ENCODE data around the gene SLMAP.

- no peak for TF ChIP-seq CTCF (conservative IDR thresholded peaks at IDR 0.05; ENCODE audit: low read depth in 2 of 2)
- no peak for TF ChIP-seq EZH2 (IDR thresholded peaks at IDR 0.05; ENCODE audit: low read depth, unreplicated experiment)
- TF ChIP-seq, protein P1, sequence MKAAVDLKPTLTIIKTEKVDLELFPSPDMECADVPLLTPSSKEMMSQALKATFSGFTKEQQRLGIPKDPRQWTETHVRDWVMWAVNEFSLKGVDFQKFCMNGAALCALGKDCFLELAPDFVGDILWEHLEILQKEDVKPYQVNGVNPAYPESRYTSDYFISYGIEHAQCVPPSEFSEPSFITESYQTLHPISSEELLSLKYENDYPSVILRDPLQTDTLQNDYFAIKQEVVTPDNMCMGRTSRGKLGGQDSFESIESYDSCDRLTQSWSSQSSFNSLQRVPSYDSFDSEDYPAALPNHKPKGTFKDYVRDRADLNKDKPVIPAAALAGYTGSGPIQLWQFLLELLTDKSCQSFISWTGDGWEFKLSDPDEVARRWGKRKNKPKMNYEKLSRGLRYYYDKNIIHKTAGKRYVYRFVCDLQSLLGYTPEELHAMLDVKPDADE (IDR thresholded peaks at IDR 0.05), result peak; percentile 98
Observed at GRCh38 chr3:57755741-57756527, at the start of gene SLMAP.
